RPMI8226 (cell line): ENCODE data around the gene SGCD.
"Not testable (repeated sequence)": the region's sequence is repeated elsewhere in the genome, so short reads cannot be mapped to it uniquely, and the experiment has no call there.

ENCODE experiments used
- DNase-seq: peaks from one replicate; pipeline ENCODE4 v3.0.0-alpha.2; 2015

The SGCD gene

DNA sequence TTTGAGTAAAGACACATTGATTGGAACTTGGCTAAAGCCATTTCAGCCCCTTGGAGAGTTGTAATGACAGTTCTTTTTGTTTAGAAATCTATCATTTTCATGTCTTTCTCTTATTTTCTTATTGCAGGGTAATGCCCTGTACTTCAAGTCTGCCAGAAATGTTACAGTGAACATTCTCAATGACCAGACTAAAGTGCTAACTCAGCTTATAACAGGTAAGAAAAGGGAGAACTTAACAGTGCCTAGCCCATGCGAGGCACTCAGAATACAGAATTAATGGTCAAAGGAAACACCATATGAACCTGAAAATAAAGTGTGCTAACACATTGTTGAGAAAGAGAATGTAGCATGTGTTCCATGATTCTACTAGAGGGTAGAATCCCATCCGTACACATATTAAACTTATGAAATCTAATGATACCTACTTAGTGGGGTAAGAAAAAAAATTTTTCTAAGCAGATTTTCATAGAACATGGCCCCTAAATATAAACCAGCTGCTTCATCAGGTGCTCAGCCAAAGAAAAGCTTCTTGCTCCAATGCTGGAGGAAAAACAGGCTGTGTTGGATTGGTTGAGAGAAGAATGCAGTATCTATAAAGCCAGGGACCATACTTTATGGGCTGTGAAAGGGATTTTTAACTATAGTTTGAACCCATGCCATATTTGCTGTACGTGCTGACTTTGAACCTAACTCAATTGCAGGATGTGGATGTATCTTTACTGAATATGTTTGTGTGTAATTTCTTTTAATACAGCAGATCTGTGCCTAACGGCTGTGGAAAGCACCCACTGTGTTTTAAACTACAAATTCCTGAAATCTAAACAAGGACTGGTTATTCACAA lies 262.4 kb downstream of the SGCD start:
- DNase-seq: no peak

- no peak for DNase-seq
Measured at GRCh38 chr5:156589946-156590216, 262.9 kb downstream of the SGCD start.

GRCh38 chr5:156590978-156591377 lies 264.0 kb downstream of the SGCD start:
- DNase-seq: no peak

- no peak for DNase-seq
Measured at GRCh38 chr5:156591631-156592030, 264.7 kb downstream of the SGCD start.

DNA sequence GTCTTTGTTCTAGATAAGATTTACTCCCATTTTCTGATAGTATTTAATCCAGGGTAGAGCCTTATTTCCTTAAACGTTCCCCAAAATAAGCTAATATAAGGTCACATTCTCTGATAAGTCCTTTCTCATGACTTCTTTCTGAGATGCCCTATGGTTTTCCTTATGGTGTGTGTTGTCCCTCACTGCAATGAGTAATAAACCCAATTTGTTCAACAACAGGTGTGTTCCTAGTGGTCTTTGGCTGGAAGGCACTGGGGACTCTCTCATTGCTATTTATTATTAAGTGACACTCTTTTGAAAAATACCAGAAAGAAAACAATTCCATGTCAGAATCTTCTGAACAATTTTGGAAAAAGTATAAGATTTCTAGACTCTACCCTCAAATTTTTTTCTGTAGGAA lies 266.6 kb downstream of the SGCD start:
- no peak for DNase-seq

GRCh38 chr5:156594406-156594805 lies 267.4 kb downstream of the SGCD start:
- no peak for DNase-seq

GRCh38 chr5:156595132-156595787 lies 268.3 kb downstream of the SGCD start:
- DNase-seq: no peak

GRCh38 chr5:156597276-156597675 lies 270.3 kb downstream of the SGCD start:
- no peak for DNase-seq

- no peak for DNase-seq
Measured at GRCh38 chr5:156598964-156599363, 272.0 kb downstream of the SGCD start.

DNA sequence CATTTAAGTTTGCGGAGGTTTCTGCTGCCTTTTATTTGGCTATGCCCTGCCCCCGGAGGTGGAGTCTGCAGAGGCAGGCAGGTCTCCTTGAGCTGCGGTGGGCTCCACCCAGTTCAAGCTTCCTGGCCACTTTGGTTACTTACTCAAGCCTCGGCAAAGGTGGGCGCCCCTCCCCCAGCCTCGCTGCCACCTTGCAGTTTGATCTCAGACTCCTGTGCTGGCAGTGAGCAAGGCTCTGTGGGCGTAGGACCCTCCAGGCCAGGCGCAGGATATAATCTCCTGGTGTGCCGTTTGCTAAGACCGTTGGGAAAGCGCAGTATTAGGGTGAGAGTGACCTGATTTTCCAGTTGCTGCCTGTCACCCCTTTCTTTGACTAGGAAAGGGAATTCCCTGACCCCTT lies 283.6 kb downstream of the SGCD start:
- not testable (repeated sequence) for DNase-seq

- no peak for DNase-seq
Measured at GRCh38 chr5:156615901-156616300, 288.9 kb downstream of the SGCD start.

DNA sequence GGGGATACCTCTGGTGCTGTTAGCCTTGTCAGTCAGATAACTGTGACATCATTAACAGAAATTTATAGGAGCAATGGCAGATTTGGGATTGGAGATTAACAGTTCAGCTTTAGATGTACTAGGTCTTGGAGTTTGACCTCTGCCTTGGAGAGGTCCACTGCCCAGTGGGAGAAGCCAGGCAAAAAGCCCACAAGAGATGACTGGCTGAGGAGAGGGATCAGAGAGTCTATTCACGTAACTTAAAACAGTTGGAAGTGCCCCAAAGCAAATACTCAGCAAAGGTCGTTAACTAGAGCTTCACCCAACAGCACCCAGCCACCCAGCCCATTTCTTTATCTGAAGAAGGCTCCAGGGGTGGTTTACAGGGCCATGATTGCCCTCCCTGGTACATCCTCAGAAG lies 290.5 kb downstream of the SGCD start:
- DNase-seq: no peak

GRCh38 chr5:156618601-156619000 lies 291.6 kb downstream of the SGCD start:
- no peak for DNase-seq

DNA sequence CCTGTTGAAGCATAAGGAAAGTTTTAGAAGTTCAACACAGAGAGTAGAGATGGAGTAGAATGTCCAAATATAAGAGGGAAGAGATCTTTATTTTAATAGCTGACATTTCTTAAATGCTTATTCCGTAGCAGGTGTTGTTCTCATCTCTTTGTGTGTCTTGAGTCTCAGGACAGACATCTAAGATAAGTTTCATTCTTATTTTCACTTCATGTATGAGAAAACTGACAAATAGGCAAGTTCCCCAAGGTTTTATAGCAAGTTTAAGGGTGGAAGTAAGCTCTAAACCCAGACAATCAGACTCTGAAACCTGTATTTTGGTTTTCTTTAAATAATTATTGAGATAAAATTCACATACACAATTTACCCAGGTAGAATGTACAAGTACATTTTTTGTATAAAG lies 294.8 kb downstream of the SGCD start:
- no peak for DNase-seq

DNA sequence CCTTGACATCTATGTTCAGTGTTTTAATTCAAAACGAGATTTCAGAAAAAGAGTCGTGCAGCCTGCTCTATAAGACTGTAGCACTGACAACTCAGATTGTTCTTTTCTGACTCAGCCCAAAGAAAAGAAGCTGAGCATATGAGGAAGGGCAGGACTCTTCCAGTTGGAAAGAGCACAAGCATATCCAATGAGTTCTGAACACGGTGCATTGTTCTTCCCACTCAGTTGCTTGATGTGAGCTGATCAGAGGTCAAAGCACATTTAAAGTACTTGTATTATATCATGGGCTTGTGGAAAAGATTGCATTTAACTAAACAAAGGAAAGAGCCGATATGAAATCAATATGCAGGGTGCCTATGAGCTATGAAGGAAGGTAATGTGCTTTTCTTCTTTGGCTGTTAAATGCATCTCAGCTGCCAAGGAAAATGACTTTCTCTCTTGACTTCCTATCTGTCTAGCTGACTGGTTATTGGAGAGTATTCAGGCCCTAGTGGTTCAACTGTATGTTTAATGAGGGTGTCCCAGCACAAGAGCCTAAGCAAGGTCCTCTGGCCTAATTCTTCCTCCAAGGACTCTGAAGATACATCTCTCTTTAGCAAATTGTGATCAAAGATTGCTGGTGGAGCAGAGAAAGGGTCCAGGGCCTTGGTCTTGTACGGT lies 296.5 kb downstream of the SGCD start:
- DNase-seq: no peak

DNA sequence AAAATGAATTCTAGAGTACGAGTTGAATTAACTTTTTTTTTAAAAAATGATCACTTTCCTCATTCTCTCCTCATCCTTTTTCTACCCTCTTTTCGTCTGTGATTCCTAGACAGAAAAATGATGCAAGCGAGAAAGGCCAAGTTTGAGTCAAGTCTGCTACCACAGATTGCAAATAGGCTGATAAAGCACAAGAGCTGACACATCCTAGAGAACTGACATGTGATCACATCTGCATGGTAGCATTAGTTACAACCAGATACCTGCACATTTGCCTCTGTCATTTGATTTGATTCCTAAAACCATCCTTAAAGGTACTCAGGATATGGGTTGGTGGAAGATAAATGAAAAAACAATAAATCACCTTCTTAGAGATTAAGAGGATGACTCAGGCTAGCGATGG lies 297.7 kb downstream of the SGCD start:
- DNase-seq: no peak

GRCh38 chr5:156628421-156628820 lies 301.5 kb downstream of the SGCD start:
- no peak for DNase-seq

GRCh38 chr5:156631005-156631404 lies 304.0 kb downstream of the SGCD start:
- no peak for DNase-seq

DNA sequence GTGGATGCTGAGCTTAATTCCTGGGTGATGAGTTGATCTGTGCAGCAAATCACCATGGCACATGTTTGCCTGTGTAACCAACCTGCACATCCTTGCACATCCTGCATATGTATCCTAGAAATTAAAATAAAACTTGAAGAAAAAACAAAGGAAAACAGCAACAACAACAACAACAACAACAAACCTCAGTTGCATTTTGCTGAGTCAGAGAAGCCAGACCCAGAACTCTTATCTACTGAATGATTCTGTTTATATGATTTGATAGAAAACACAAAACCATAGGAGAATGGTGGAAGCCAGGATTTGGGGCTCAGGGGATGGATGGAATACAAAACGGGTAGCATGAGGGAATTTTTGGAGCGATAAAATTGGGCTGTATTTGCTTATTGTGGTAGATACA lies 307.3 kb downstream of the SGCD start:
- DNase-seq: no peak

DNA sequence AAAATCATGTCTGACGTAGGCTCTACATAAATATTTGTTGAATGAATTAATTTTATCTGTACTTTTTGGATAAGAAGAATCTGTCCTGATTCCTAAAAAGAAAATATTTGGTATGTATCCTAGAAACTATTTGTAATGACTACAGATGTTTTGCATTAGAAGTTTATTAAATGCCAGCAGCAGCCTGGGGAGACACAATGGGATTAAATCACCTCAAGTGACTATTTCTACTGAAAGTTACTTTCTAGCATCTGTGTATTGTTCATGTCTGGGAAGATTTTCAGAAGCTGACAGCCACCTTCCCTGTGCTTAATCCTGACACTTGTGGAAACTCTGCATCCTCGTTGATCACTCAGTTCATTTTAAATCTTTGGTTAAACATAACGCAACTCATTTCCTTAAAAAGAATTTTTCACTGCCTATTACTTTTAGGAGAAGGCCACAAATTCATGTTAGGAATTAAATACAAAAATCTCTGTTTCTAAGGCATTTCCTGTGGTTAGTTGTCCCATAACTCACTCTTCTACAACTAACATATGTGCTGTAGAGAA lies 313.8 kb downstream of the SGCD start:
- DNase-seq: no peak

GRCh38 chr5:156641686-156642085 lies 314.7 kb downstream of the SGCD start:
- DNase-seq: no peak

DNA sequence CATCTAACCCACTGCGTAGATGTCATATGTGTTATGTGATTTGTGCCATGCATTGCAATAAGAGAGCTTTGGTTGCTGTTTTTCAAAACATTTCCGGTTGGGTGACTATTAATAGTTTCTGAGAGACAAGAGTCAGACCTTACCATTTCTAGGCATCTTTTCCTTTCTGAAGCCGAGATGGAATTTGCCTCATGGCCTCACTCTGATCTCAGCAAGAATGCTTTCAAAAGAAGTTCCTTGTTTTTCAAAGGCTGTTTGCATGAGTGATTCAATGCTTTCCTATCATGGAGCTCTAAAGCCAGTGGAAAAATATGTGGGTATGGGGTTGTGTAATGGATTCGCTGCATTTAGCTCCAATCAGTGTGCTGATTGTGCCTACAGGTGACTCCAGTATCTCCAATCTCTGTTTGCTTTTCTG lies 320.1 kb downstream of the SGCD start:
- no peak for DNase-seq

- no peak for DNase-seq
Measured at GRCh38 chr5:156654444-156654843, 327.5 kb downstream of the SGCD start.

- no peak for DNase-seq
Measured at GRCh38 chr5:156655732-156656131, 328.8 kb downstream of the SGCD start.
